ENCODE measurements around the gene RAD17.
"Not testable (repeated sequence)": the region's sequence is repeated elsewhere in the genome, so short reads cannot be mapped to it uniquely, and the experiment has no call there.

The RAD17 gene

GRCh38 chr5:69374911-69375446 is 5.4 kb downstream of the RAD17 start:
- no peak for DNase-seq

- no peak for DNase-seq
These were observed 8.8 kb downstream of the RAD17 start for GRCh38 chr5:69378376-69378775.

GRCh38 chr5:69404659-69405330 is 35.2 kb downstream of the RAD17 start:
- no peak for DNase-seq

- peak; percentile 47 for DNase-seq
These were observed 45.4 kb downstream of the RAD17 start, which contains the start of gene MARVELD2 for GRCh38 chr5:69414885-69415583. MARVELD2 (plus strand) TSS chr5:69415116; CDS start chr5:69419386, 4,270 bp downstream.

- DNase-seq, result peak; percentile 50
These were observed 46.0 kb downstream of the RAD17 start for GRCh38 chr5:69415584-69415958.

GRCh38 chr5:69416180-69416579 is 46.6 kb downstream of the RAD17 start:
- DNase-seq, result peak; percentile 2

- DNase-seq, result no peak
These were observed 47.1 kb downstream of the RAD17 start for GRCh38 chr5:69416699-69417098.

- DNase-seq, result no peak
These were observed 48.9 kb downstream of the RAD17 start for GRCh38 chr5:69418554-69418953.

- no peak for DNase-seq
These were observed 62.0 kb downstream of the RAD17 start for GRCh38 chr5:69431424-69432303.

GRCh38 chr5:69432412-69433206 is 63.0 kb downstream of the RAD17 start:
- no peak for DNase-seq

- not testable (repeated sequence) for DNase-seq
These were observed 65.8 kb downstream of the RAD17 start for GRCh38 chr5:69435276-69435884.

- DNase-seq, result no peak
These were observed 74.6 kb downstream of the RAD17 start for GRCh38 chr5:69444127-69444754.

- DNase-seq, result no peak
These were observed 79.9 kb downstream of the RAD17 start for GRCh38 chr5:69449511-69449910.

GRCh38 chr5:69450116-69450515 is 80.5 kb downstream of the RAD17 start:
- DNase-seq, result no peak

GRCh38 chr5:69450527-69450926 is 80.9 kb downstream of the RAD17 start:
- DNase-seq, result not testable (repeated sequence)

GRCh38 chr5:69451941-69452647 is 82.5 kb downstream of the RAD17 start:
- DNase-seq, result no peak

- not testable (repeated sequence) for DNase-seq
These were observed 83.9 kb downstream of the RAD17 start for GRCh38 chr5:69453487-69453886.

GRCh38 chr5:69454460-69455249 is 85.0 kb downstream of the RAD17 start:
- no peak for DNase-seq

GRCh38 chr5:69455428-69455988 is 85.9 kb downstream of the RAD17 start:
- DNase-seq, result not testable (repeated sequence)
